ENCODE measurements around the gene GORASP1. TPM values are rescaled to one million over a fixed set of nuclear protein-coding genes. Genes with fewer than 3 reads are reported as not detected.

The GORASP1 gene
- total and polyA plus RNA-seq, 5 donors from 2014 or later, result 18.5 to 34.0 (median 22.3) TPM

DNA sequence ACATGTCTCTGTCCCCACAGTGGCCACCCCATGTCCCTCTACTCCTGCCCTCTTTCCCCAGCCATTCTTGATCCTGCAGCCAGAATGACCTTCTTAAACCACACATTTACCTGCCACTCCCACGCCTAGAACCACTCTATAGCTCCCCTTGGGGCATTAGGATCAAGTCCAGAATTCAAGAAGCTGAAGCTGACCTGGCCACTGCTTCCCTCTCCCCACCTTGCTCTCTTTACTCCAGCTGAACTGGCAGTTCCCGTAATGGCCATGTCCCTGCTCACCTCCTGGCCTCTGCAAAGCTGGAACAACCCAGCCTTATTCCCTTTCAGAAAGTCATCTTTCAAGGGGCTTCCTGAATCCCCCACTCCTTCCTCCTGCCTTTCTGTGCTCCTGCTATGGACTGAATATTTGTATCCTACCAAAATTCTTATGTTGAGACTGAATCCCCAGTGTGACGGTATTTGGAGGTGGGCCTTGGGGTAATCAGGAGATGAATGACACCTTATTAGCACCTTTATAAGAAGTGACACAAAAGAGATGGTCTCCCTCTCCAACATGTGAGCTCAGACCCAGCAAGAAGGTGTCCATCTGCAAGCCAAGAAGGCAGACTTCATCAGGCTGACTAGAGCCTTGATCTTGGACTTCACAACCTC is 42.2 kb upstream of the GORASP1 start:
- Histone ChIP-seq H3K4me3 (ENCODE audit: low read depth, low read length) (peak overlapping the region; percentile 91), H3K27me3 (ENCODE audit: control insufficient read depth, insufficient read depth, low read length) (no peaks in the 10 kb centered on the region), H3K27ac (ENCODE audit: insufficient read depth, low read length, poor library complexity, severe bottlenecking) (peak overlapping the region; percentile 99), H3K4me1 (ENCODE audit: control insufficient read depth, insufficient read depth, low read length, poor library complexity, severe bottlenecking) (peaks cover 74% of the 10 kb centered on the region), H3K9me3 (ENCODE audit: control insufficient read depth in 2 of 2, low read length in 2 of 2) (no peaks in the 10 kb centered on the region), H3K36me3 (ENCODE audit: control insufficient read depth, insufficient read depth, low read length) (peaks cover 17% of the 10 kb centered on the region)
- peak overlapping the region; percentile 91 to 99 (median 96) for H3K4me3 Mint-ChIP-seq
- peaks cover 0 to 3% (median 0%) of the 10 kb centered on the region in 7 donors for H3K9me3 Mint-ChIP-seq
- no peaks in the 10 kb centered on the region for H3K27me3 Mint-ChIP-seq
- H3K4me1 Mint-ChIP-seq, result peaks cover 21 to 85% (median 60%) of the 10 kb centered on the region in 4 donors
- DNase-seq (no peak), ATAC-seq (ENCODE audit: low read depth in 2 of 2) (no peak)
- peak overlapping the region; percentile 92 to 100 (median 100) for H3K27ac Mint-ChIP-seq
- peaks cover 21% of the 10 kb centered on the region for H3K36me3 Mint-ChIP-seq

DNA sequence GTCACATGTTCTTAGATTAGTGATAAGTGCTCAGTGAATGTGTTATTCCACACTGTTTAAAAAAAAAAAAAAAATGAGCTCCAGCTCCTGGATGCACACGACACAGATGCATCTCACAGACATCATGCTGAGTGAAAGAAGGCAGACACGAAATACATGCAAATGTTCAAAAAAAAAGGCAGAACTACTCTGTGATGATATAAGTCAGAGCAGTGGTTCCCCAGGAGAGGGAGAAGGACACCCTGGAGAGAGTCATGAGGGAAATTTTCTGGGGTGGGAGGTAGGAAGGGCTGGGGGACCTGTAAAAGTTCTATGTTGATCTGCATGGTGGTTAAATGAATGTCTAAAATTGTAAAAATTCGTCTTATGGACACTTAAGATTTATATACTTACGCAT is 41.6 kb upstream of the GORASP1 start:
- peaks cover 71% of the 10 kb centered on the region for H3K4me1 ChIP-seq (ENCODE audit: control insufficient read depth, insufficient read depth, low read length, poor library complexity, severe bottlenecking)
- H3K4me3 ChIP-seq (ENCODE audit: low read depth, low read length), result peak overlapping the region; percentile 91
- H3K27me3 ChIP-seq (ENCODE audit: control insufficient read depth, insufficient read depth, low read length), result no peaks in the 10 kb centered on the region
- H3K36me3 ChIP-seq (ENCODE audit: control insufficient read depth, insufficient read depth, low read length), result peaks cover 23% of the 10 kb centered on the region
- H3K9me3 ChIP-seq (ENCODE audit: control insufficient read depth in 2 of 2, low read length in 2 of 2), result no peaks in the 10 kb centered on the region
- H3K4me3 Mint-ChIP-seq, result peak overlapping the region; percentile 90 to 99 (median 94)
- peak overlapping the region; percentile 82 for H3K27ac ChIP-seq (ENCODE audit: insufficient read depth, low read length, poor library complexity, severe bottlenecking)
- ATAC-seq (ENCODE audit: low read depth in 2 of 2) (no peak), DNase-seq (no peak)
- H3K9me3 Mint-ChIP-seq, result peaks cover 0 to 3% (median 0%) of the 10 kb centered on the region in 7 donors
- H3K4me1 Mint-ChIP-seq, result peaks cover 21 to 83% (median 62%) of the 10 kb centered on the region in 4 donors
- H3K27ac Mint-ChIP-seq, result peak overlapping the region; percentile 94 to 100 (median 100)
- H3K36me3 Mint-ChIP-seq, result peaks cover 26% of the 10 kb centered on the region
- H3K27me3 Mint-ChIP-seq, result no peaks in the 10 kb centered on the region

DNA sequence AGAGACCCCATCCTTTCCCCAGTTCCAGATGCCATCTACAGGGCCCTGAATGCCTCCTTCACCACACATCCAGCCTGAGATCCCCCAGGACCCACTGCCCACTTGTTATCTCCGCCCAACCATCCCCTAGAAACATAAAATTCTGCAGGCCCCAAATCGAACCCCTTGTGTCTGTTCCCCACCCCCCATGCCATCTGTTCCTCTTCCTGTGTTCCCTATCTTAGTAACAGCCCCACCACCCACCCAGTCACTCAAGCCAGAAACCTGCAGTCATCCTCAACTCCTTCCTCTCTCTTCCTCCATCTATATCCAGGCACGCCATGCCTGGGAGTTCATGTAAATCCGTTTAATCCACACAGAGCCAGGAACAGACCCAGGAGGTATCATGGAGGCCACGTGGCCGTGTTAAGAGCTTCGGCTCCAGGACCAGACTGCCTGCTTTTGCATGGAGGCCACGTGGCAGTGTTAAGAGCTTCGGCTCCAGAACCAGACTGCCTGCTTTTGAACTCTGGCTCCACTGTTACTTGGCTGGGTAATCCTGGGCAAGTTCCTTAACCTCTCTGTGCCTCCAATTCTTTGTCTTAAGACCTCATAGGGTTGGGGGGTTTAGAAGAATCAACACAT is 41.1 kb upstream of the GORASP1 start:
- Histone ChIP-seq H3K27ac (ENCODE audit: insufficient read depth, low read length, poor library complexity, severe bottlenecking) (peak overlapping the region; percentile 82), H3K4me1 (ENCODE audit: control insufficient read depth, insufficient read depth, low read length, poor library complexity, severe bottlenecking) (peaks cover 66% of the 10 kb centered on the region), H3K36me3 (ENCODE audit: control insufficient read depth, insufficient read depth, low read length) (peaks cover 28% of the 10 kb centered on the region), H3K9me3 (ENCODE audit: control insufficient read depth in 2 of 2, low read length in 2 of 2) (no peaks in the 10 kb centered on the region), H3K27me3 (ENCODE audit: control insufficient read depth, insufficient read depth, low read length) (no peaks in the 10 kb centered on the region), H3K4me3 (ENCODE audit: low read depth, low read length) (peak overlapping the region; percentile 91)
- Mint-ChIP-seq H3K9me3 (peaks cover 0 to 3% (median 0%) of the 10 kb centered on the region in 7 donors), H3K4me1 (peaks cover 21 to 81% (median 62%) of the 10 kb centered on the region in 4 donors), H3K27me3 (no peaks in the 10 kb centered on the region), H3K36me3 (peaks cover 30% of the 10 kb centered on the region), H3K4me3 (peak overlapping the region; percentile 90 to 99 (median 94)), H3K27ac (peak overlapping the region; percentile 99 to 100 (median 100))
- no peak for ATAC-seq (ENCODE audit: low read depth in 2 of 2)
- peak in 1 of 3 donors; percentile 20 for DNase-seq

DNA sequence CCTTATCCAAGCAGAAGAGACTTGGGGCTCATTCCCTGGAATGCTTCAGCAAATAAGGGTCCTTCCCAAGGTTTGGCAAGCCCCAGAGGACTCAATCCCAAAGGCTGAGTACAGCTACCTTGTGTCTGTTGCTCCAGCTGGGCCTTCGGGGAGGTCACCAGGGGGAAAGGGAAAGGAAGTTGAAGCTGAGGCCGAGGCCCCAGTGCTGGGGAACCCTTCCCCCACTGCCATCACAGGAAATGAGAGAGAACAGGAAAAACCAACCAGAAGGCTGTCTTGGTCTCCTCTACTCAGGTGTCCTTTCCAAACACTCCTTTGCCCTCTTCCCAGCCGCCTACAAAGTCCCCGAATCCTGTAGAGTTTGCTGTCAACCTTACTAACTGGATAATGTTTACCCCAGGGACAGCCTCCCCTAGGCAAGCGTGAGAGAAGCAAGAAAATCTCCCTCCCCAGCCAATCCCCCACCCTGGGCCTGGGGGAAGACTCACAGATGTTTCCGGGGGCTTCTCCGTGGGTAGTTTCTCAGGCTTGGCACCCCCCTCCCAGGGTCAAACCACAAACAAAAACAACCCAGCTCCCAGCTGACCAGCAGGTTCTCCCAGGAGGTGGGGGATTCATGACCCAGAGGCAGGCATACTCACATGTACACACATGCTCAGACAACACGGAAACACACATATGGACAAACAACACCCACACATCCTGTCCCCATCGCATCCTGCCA is 40.4 kb upstream of the GORASP1 start:
- H3K27me3 ChIP-seq (ENCODE audit: control insufficient read depth, insufficient read depth, low read length), result no peaks in the 10 kb centered on the region
- no peaks in the 10 kb centered on the region for H3K9me3 ChIP-seq (ENCODE audit: control insufficient read depth in 2 of 2, low read length in 2 of 2)
- Mint-ChIP-seq H3K27ac (peak overlapping the region; percentile 99 to 100 (median 100)), H3K4me1 (peaks cover 21 to 85% (median 62%) of the 10 kb centered on the region in 4 donors), H3K27me3 (no peaks in the 10 kb centered on the region), H3K36me3 (peaks cover 34% of the 10 kb centered on the region), H3K4me3 (peak overlapping the region; percentile 90 to 99 (median 94)), H3K9me3 (peaks cover 0 to 3% (median 0%) of the 10 kb centered on the region in 7 donors)
- ATAC-seq (ENCODE audit: low read depth in 2 of 2) (no peak), DNase-seq (peak in 2 of 3 donors; percentile 54 to 79)
- H3K4me1 ChIP-seq (ENCODE audit: control insufficient read depth, insufficient read depth, low read length, poor library complexity, severe bottlenecking), result peaks cover 68% of the 10 kb centered on the region
- peaks cover 35% of the 10 kb centered on the region for H3K36me3 ChIP-seq (ENCODE audit: control insufficient read depth, insufficient read depth, low read length)
- peak overlapping the region; percentile 82 for H3K27ac ChIP-seq (ENCODE audit: insufficient read depth, low read length, poor library complexity, severe bottlenecking)
- peak overlapping the region; percentile 91 for H3K4me3 ChIP-seq (ENCODE audit: low read depth, low read length)

DNA sequence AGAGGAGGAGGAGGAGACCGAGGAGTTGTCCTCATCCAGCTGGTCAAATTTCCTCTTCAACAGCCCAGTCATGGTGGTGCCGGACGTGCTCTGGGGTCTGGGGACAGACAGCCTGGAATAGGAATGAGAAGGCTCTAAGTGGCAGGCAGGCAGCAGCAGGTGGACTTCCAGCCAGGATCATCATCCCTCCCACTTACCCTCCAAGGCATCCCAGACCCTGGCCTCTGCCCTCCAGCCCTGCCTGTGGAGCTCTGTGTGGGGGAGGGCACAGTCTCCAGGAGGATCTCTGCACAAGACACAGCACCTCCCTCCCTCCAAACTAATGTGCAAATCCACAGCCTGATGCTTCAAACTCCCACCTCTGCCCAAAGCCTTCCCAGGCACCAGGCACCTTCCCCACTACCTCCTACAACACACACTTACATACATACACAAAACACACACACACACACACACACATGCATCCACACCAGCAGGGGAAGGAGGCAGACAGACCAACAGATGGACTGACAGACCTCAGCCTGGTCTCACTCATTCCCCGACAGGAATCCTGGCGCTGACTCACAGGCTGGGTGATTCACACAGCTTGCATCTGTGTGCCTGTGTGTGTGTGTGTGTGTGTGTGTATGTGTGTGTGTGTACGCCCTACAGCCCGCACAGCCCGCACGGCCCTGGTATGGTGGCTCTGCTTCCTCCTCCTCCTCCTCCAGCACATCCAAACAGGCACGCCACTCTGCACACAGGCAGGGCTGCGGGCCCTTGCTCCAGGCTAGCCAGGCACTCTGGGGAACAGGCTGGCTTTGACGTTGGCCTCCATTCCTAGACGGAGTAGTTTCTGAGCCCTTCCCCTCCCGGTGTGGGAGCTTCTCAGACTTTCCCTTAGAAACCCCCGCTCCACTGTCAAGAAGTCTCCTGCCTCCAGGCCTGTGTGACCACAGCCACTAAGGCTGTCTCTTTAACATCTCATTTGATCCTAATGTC is 39.5 kb upstream of the GORASP1 start:
- H3K36me3 Mint-ChIP-seq, result peaks cover 38% of the 10 kb centered on the region
- peak overlapping the region; percentile 99 to 100 (median 100) for H3K27ac Mint-ChIP-seq

DNA sequence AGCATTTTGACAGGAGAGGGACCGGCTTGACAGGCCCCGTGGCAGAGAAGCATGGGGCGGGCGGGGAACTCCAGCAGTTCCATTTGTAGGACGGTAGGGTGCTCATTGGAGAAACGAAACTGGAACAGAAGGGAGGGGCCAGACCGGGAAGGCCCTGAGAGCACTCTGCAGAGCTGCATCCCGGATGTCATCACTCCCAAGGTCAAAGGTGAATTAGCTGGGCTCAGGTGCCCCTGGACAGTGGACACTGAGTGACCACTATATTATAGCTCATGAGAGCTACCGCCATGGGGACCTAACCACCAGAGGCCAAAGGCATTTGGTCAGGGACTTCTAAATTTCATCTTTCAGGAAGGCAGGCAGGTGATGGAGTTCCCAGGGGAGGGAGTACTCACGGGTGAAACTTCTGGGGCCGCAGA is 38.7 kb upstream of the GORASP1 start:
- peaks cover 38% of the 10 kb centered on the region for H3K36me3 Mint-ChIP-seq

More for the DNA sequence above, 39.5 kb upstream of the GORASP1 start:
- peak overlapping the region; percentile 90 to 99 (median 94) for H3K4me3 Mint-ChIP-seq
- peak; percentile 40 to 75 (median 46) for DNase-seq
- Histone ChIP-seq H3K27me3 (ENCODE audit: control insufficient read depth, insufficient read depth, low read length) (no peaks in the 10 kb centered on the region), H3K27ac (ENCODE audit: insufficient read depth, low read length, poor library complexity, severe bottlenecking) (peak overlapping the region; percentile 82), H3K4me3 (ENCODE audit: low read depth, low read length) (peak overlapping the region; percentile 91), H3K4me1 (ENCODE audit: control insufficient read depth, insufficient read depth, low read length, poor library complexity, severe bottlenecking) (peaks cover 67% of the 10 kb centered on the region), H3K9me3 (ENCODE audit: control insufficient read depth in 2 of 2, low read length in 2 of 2) (no peaks in the 10 kb centered on the region), H3K36me3 (ENCODE audit: control insufficient read depth, insufficient read depth, low read length) (peaks cover 44% of the 10 kb centered on the region)
- peak; percentile 65 to 67 for ATAC-seq (ENCODE audit: low read depth in 2 of 2)
- peaks cover 1% of the 10 kb centered on the region for H3K27me3 Mint-ChIP-seq
- H3K4me1 Mint-ChIP-seq, result peaks cover 21 to 83% (median 59%) of the 10 kb centered on the region in 4 donors
- peaks cover 0 to under 1% (median 0%) of the 10 kb centered on the region in 7 donors for H3K9me3 Mint-ChIP-seq

More for the DNA sequence above, 38.7 kb upstream of the GORASP1 start:
- Histone ChIP-seq H3K27ac (ENCODE audit: insufficient read depth, low read length, poor library complexity, severe bottlenecking) (peak overlapping the region; percentile 27), H3K9me3 (ENCODE audit: control insufficient read depth in 2 of 2, low read length in 2 of 2) (no peaks in the 10 kb centered on the region), H3K4me3 (ENCODE audit: low read depth, low read length) (no peak overlapping the region), H3K27me3 (ENCODE audit: control insufficient read depth, insufficient read depth, low read length) (no peaks in the 10 kb centered on the region), H3K4me1 (ENCODE audit: control insufficient read depth, insufficient read depth, low read length, poor library complexity, severe bottlenecking) (peaks cover 59% of the 10 kb centered on the region), H3K36me3 (ENCODE audit: control insufficient read depth, insufficient read depth, low read length) (peaks cover 50% of the 10 kb centered on the region)
- Mint-ChIP-seq H3K9me3 (no peaks in the 10 kb centered on the region), H3K27ac (peak overlapping the region; percentile 57 to 100 (median 100)), H3K27me3 (peaks cover 7% of the 10 kb centered on the region), H3K4me3 (peak overlapping the region; percentile 28 to 99 (median 56)), H3K4me1 (peaks cover 21 to 82% (median 60%) of the 10 kb centered on the region in 4 donors)
- no peak for DNase-seq
- ATAC-seq (ENCODE audit: low read depth in 2 of 2), result no peak
